GM23248 (cell line): Measurements from ENCODE around the gene FAM13B.

Experiments used
- EZH2 ChIP-seq: fragments of 200-600 bp; sonication (generic); IDR thresholded peaks from 2 replicates; pipeline ENCODE4 v1.6.1; 2018; ENCODE audit warnings: antibody characterized with exemption, mild to moderate bottlenecking; ENCODE audit not compliant: insufficient read depth, poor library complexity, severe bottlenecking
- EZH2phosphoT487 ChIP-seq: fragments of 200-600 bp; sonication (generic); IDR thresholded peaks from 2 replicates; pipeline ENCODE4 v1.6.1; 2018; ENCODE audit warnings: antibody characterized with exemption, moderate library complexity, mild to moderate bottlenecking, low read depth; ENCODE audit not compliant: insufficient read depth

GRCh38 chr5:138011991-138012390, 20.9 kb downstream of the FAM13B start:
- TF ChIP-seq EZH2 (no peak), EZH2phosphoT487 (no peak)
